WERI-Rb-1 (cell line): ENCODE results near the gene DPP9.
"Not testable (repeated sequence)": the region's sequence is repeated elsewhere in the genome, so short reads cannot be mapped to it uniquely, and the experiment has no call there.

Experiments
- DNase-seq: peaks from one replicate; pipeline ENCODE4 v3.0.0-alpha.2; 2020
- H3K27ac ChIP-seq: fragments of 250-450 bp; sonication (Bioruptor Pico); 2 replicates; pipeline ENCODE4 v1.5.1; 2020; ENCODE audit warnings: mild to moderate bottlenecking, moderate library complexity
- H3K27me3 ChIP-seq: fragments of 250-450 bp; sonication (Bioruptor Pico); 2 replicates; pipeline ENCODE4 v1.5.1; 2021; ENCODE audit warnings: mild to moderate bottlenecking, low read depth, moderate library complexity; ENCODE audit not compliant: insufficient read depth, severe bottlenecking
- H3K36me3 ChIP-seq: fragments of 250-450 bp; sonication (Bioruptor Pico); 2 replicates; pipeline ENCODE4 v1.5.1; 2020; ENCODE audit warnings: mild to moderate bottlenecking, moderate library complexity
- H3K4me3 ChIP-seq: 2 replicates; pipeline ENCODE4 v1.5.1; 2011; ENCODE audit warnings: low read depth, mild to moderate bottlenecking, control low read depth, low read length
- H3K9me3 ChIP-seq: fragments of 250-450 bp; sonication (Bioruptor Pico); 2 replicates; pipeline ENCODE4 v1.5.1; 2021; ENCODE audit warnings: mild to moderate bottlenecking, moderate library complexity; ENCODE audit not compliant: severe bottlenecking
- TF ChIP-seq, protein P1 (sequence below): IDR thresholded peaks from 2 replicates; pipeline ENCODE4 v1.5.1; 2011; ENCODE audit warnings: low read depth, mild to moderate bottlenecking, control low read depth, inconsistent platforms, low read length

Gene DPP9

DNA sequence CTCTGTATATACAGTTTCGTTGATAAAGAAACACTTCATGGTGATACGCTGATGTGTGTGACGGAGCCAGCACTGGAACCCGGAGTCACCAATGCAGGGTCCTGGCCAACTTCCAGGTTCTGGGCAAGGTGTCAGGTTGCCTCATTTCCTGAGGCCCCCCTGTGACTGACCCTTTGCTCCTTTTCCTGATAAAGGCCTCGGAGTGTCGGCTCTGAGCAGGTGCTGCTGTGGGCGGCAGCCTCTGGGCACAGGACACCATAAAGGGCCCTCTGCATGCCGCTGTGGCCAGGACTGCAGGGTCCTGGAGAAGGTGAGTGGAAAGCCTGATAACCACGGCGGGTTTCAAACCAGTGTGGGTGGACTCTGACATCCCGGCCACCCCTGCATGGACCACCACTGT is 36.2 kb downstream of the DPP9 start:
- Histone ChIP-seq H3K36me3 (peaks cover 41% of the 10 kb centered on the region), H3K4me3 (no peak overlapping the region), H3K9me3 (no peaks in the 10 kb centered on the region), H3K27ac (no peak overlapping the region), H3K27me3 (no peaks in the 10 kb centered on the region)
- TF ChIP-seq, protein P1, sequence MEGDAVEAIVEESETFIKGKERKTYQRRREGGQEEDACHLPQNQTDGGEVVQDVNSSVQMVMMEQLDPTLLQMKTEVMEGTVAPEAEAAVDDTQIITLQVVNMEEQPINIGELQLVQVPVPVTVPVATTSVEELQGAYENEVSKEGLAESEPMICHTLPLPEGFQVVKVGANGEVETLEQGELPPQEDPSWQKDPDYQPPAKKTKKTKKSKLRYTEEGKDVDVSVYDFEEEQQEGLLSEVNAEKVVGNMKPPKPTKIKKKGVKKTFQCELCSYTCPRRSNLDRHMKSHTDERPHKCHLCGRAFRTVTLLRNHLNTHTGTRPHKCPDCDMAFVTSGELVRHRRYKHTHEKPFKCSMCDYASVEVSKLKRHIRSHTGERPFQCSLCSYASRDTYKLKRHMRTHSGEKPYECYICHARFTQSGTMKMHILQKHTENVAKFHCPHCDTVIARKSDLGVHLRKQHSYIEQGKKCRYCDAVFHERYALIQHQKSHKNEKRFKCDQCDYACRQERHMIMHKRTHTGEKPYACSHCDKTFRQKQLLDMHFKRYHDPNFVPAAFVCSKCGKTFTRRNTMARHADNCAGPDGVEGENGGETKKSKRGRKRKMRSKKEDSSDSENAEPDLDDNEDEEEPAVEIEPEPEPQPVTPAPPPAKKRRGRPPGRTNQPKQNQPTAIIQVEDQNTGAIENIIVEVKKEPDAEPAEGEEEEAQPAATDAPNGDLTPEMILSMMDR, result no peak
- no peak for DNase-seq

DNA sequence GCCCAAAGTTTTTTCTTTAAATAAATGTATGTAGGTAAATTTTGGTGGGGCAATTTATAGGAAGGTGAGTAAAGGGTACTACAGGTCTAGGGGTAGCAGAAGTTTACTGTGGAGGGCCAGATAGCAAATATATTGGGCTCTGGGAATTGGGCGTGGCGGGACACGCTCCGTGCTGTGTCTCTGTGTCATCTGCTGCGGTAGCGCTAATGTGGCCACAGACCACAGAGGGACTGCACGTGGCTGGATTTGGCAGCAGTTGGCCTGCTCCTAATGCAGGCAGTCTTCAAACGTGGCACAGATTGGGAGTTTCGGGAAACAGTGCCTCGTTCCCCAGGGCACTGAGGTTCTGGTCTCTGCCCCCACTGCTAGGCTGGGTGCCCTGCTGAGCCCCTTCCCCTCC is 36.9 kb downstream of the DPP9 start:
- H3K4me3 ChIP-seq, result no peak overlapping the region
- no peak for DNase-seq
- H3K36me3 ChIP-seq, result peaks cover 41% of the 10 kb centered on the region

DNA sequence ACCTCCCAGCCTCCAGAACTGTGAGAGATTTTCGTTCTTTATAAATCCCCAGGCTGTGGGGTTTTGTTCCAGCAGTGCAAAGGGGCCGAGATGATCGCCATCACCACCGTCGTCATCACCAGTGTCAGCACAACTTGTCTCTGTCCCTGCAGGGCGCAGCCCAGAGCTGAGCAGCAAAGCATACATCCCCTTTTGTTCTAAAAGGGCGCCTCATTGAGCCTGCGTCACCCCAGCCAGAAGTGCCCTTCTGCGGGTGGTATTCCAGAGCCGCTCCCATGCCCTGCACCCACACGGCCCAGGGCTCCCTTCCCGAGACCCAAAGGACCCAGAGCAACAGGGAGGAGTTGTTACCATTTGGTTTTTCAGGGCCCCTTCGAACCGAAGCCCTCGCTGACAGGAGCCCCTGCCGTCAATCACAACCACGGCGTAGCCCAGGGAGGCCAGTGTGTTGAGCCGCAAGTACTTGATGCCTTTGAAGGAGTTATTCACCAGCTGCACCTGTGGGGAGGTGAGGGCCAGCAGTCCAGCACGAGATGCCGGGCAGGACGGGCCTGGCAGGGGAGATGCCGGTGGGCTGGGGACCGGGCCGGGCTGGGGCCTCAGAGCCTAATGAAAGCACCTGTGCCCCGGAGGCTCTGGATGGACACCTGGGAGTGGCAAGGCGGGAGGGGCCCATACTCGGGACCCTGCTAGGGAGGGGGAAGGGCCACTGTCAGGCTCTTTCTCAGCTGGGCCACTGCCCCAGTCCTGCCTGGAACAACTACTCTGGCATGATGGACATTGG is 39.1 kb downstream of the DPP9 start:
- TF ChIP-seq, protein P1, result no peak
- Histone ChIP-seq H3K36me3 (peaks cover 35% of the 10 kb centered on the region), H3K27ac (no peak overlapping the region)

More for the DNA sequence above, 36.9 kb downstream of the DPP9 start:
- H3K9me3 ChIP-seq, result no peaks in the 10 kb centered on the region
- TF ChIP-seq, protein P1, result no peak
- H3K27ac ChIP-seq, result no peak overlapping the region
- H3K27me3 ChIP-seq, result no peaks in the 10 kb centered on the region

DNA sequence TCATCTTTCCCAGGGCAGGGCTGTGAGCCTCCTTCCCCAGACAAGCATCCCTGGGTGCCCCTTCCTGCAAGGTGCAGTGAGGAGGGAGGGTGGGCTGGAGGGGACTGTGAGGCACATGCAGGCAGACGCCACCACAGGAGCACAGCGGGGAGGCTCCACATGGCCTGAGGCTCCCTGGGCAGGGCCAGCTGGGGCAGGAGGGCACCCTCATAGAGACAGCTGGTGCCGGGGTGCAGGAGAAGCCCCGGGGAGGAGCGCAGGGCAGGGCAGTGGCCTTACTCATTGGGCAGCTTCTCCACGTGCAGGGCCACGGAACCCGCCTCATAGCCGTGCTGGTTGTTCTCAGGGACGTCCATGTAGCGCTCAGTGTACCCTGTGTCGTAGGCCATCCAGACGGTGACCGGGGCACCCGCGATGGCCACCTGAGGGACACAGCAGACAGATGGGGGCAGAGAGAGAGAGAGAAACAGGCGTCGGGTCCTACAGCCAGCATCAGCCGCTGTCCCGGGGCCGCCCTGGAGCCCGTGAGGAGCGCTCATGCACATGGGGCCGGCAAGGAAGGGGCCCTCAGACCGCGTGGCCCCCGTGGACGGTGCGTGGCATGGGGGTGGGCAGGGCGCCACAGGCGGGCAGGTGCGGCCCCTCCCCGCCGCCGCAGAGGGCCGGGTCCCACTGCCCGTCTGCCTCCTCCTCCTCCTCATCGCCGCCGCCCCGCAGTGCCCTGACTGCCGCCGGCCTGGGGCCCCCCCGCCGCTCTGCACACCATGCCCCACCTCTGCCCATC is 41.0 kb downstream of the DPP9 start:
- peaks cover 32% of the 10 kb centered on the region for H3K36me3 ChIP-seq
- H3K27ac ChIP-seq, result no peak overlapping the region
- no peaks in the 10 kb centered on the region for H3K27me3 ChIP-seq
- no peak overlapping the region for H3K4me3 ChIP-seq
- H3K9me3 ChIP-seq, result no peaks in the 10 kb centered on the region
- no peak for DNase-seq
- TF ChIP-seq, protein P1, result no peak

More for the DNA sequence above, 39.1 kb downstream of the DPP9 start:
- Histone ChIP-seq H3K4me3 (no peak overlapping the region), H3K27me3 (no peaks in the 10 kb centered on the region), H3K9me3 (no peaks in the 10 kb centered on the region)
- no peak for DNase-seq

DNA sequence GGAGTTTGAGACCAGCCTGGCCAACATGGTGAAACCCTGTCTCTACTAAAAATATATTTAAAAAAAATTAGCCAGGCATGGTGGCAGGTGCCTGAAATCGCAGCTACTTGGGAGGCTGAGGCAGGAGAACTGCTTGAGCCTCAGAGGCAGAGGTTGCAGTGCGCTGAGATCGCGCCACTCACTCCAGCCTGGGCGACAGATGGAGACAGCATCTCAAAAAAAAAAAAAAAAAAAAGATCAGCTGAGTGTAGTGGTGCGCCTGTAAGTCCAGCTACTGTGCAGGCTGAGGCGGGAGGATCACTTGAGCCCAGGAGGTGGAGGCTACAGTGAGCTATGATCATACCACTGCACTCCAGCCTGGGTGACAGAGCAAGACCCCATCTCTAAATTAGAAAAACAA is 43.6 kb downstream of the DPP9 start:
- peaks cover 40% of the 10 kb centered on the region for H3K36me3 ChIP-seq
- not testable (repeated sequence) for H3K27me3 ChIP-seq, H3K4me3 ChIP-seq, H3K9me3 ChIP-seq, H3K27ac ChIP-seq
- DNase-seq, result peak; percentile 52

DNA sequence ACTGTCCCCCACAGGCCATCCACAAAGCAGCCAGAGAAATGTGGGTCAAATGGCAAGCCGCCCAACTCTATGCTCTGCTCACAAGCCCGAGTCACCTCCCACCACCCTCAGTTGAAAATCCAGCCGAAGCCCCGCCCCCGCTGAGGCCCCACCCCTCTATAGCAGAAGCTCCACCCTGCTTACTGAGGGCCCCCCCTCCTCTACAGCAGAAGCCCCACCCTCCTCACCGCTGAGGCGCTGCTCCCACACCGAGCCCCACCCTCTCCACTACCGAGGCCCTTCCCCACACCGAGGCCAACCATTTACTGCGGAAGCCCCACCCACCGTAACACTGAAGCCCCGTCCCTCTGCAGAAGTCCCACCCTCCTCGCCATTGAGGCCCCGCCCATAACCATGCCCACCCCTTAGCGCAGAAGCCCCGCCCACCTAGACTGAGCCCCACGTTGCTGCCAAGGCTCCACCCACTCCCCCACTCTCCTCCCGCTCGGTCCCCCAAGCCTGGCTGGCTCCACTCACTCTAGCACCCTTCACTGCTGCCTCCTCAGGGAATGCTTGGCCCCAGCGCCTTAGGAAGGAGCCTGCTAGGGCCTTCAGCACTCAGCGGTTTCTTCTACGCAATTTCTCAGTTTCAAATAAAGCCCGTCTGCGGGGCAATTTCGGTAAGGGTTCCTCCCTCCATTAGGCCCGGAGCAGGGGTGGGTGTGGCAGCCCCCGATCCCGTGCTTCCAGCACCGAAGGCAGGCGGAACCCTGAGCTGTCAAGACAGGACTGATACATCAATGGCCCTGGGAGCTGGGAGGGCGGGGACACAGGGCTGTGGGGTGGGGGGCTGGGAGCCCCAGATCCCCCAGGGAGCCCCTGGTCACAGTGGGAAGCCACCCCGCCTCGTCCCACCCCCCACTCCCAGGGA is 44.5 kb downstream of the DPP9 start:
- peak; percentile 55 for DNase-seq
- Histone ChIP-seq H3K27ac (no peak overlapping the region), H3K9me3 (no peaks in the 10 kb centered on the region), H3K27me3 (no peaks in the 10 kb centered on the region), H3K36me3 (peaks cover 37% of the 10 kb centered on the region), H3K4me3 (no peak overlapping the region)
- TF ChIP-seq, protein P1, result no peak
